ENCODE measurements around the gene TCL1A.
"Not testable (repeated sequence)": the region's sequence is repeated elsewhere in the genome, so short reads cannot be mapped to it uniquely, and the experiment has no call there.

TCL1A gene

GRCh38 chr14:95674613-95675012, 39.3 kb downstream of the TCL1A start:
- DNase-seq: no peak

DNA sequence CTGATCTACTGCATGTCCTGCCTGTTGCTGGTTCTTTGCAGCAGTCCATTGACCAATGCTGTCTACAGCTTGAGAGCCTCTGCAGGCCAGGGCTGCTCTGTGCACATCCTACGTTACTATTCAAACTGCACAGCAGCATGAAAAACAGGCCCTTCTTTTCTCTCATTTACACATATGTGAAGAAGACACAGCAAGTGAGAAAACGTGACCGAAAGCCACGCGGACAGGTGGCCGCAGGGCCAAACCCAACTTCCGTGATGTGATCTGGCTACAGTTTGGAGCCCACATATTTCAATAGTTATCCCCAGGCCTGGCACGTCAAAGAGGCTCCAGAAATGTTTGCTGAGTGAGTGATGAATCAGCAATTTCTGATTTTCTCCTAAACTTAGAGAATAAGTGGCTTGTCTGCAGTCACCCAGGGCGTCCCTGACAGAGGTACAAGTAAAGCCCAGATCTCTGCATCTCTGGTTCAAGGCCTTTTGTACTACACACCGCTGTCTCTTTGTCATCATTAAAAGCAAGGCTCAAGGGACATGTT, 45.6 kb downstream of the TCL1A start:
- no peak for DNase-seq

- DNase-seq: no peak
Observed at GRCh38 chr14:95667249-95667693, 46.7 kb downstream of the TCL1A start.

DNA sequence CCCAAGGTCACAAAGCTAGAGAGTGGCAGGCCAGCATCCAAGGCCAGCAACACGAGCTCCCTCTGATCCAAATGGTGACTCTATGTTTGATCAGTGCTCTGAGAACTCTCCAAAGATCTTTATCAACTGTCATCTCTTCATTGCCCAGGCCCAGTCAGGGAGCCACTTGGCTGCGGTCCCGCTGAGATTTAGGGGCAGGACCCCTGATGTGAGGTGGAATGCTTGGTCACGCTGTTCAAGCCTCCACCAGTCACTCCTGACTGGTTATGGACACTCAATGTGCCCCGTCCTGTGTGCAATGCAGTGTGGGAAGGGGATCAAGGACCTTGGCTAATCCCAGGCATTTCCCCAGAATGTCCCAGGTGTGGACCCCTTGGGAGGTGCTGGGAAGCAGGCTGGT, 47.5 kb downstream of the TCL1A start:
- DNase-seq: no peak

- DNase-seq: not testable (repeated sequence)
Observed at GRCh38 chr14:95665530-95665929, 48.4 kb downstream of the TCL1A start.

DNA sequence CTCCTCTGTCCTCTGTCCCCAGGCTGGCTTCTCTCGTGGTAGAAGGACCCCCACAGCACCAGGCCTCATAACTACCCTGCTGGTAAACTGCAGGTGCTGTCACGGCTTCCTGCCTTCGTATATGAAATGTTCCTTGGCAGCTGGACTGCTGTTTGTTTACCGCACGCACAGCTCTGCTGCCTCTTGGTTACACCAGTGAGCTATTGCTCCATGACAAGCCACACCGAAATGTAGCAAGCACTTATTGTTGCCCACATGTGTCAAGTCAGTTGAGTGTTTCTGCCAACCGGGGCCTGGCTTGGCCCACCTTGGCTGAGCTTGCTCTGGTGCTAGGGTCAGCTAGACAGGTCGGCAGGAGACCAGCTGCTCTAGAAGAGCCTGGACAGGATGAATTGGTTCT, 49.4 kb downstream of the TCL1A start:
- DNase-seq: no peak

DNA sequence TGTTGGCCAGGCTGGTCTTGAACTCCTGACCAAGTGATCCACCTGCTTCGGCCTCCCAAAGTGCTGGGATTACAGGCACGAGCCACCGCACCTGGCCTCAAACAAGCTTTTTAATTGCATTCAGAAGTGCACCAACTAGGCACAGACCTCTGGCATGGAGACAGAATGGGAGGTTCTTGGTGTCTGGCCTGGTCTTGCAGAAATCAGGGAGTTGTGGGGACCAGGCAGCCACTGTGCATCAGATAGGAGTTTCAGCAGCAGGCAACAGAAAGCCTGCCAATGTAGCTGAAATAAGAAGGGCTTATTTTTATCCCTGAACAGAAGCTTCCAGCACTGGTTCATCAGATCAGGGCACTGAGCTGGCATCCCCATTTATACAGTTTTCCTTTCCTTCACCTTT, 49.9 kb downstream of the TCL1A start:
- DNase-seq: no peak

- DNase-seq: no peak
Observed at GRCh38 chr14:95663226-95663797, 50.6 kb downstream of the TCL1A start.

GRCh38 chr14:95662376-95663186, 51.3 kb downstream of the TCL1A start:
- no peak for DNase-seq

DNA sequence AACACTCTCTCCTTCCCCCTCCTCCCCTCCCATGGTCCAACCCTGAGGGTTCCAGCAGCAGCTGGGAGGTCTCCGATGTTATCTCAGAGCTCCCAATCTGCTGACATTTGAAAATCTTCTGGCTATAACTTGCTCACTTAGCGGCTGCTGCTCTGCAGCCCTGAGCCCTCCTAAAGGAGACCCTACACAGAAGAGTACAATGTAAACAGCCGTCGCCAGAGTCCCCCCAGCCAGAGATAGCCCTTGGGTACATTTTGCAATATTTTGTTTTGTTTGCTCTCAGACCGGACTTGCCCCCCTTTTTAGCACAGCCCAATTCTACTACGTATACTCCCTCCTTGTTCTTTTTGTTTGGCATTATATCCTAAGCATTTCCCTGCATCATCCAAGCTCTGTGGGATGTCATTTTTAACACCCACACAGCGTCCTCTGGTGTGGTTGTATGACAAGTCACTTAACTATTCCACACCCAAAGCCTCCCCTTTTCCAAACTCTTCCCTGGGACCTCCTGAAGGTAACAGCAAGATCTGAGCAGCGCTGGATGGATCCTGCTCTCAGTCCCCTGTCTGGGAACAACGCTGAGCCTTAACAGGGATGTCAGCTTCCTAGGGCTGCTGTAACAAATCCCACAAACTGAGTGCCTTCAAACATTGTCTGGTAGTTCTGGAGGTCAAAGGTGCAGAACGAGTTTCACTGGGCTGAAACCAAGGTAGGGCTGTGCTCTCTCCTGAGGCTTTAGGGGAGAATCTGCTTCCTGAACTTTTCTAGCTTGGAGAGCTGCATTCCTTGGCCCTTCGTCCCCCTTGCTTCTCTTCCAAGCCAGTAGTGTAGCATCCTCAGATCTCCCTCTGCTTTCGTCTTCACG, 53.0 kb downstream of the TCL1A start:
- DNase-seq: no peak

DNA sequence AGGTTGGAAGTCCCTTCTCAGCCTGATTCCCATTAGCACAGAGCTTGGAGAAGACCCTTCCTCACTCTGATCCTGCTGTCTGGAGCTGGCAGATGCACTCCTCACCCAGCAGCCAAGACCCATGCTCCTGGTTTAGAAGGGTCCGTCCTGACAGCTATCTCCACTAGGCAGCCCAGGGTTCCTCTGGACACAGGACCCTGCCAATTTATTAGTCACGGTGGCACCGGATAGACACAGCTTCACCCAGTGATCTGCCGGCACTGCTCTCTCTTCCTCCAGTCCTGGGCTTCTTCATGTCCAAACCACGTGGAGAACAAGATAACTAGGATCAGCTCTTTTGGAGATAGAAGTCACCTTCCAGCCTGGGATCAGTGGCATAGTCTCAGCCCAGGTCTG, 53.9 kb downstream of the TCL1A start:
- no peak for DNase-seq
